Stomach (tissue), 4 donors: Measurements from ENCODE around the gene STXBP5L.

Experiments
- EP300 ChIP-seq: sonication (generic); formaldehyde crosslinking; IDR thresholded peaks from one replicate; pipeline ENCODE4 v1.6.1; 2017; ENCODE audit warnings: antibody characterized with exemption
- TF ChIP-seq, protein P1 (sequence below), 7 experiments: fragments of 450-650 bp in 4 of 7; fragments of 200-600 bp in 3 of 7; sonication (generic) in 3 of 7; IDR thresholded peaks; one replicate each; pipeline ENCODE4 v1.5.1; 2016 to 2019; ENCODE audit warnings: antibody characterized with exemption in 7 of 7, control low read depth in 2 of 7, mild to moderate bottlenecking in 1 of 7

DNA sequence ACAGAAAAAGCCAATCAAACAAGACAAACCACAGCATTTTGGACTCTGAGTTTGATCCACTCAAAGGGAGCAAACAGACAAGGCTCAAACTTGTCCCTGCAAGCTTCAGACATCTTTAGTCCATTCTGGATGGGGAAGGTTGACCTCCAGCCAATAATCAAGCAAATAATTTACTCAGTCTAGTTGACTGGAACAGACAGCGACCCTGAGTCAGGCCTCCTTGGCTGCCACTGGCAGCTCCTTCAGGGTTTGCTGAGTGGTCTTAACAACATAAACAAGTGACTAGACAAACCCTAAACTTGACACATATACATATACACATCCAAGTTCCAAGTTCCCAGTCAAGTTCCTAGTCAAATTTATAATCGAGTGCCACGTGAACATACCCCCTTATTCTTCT is 323.9 kb downstream of the STXBP5L start:
- TF ChIP-seq, protein P1, sequence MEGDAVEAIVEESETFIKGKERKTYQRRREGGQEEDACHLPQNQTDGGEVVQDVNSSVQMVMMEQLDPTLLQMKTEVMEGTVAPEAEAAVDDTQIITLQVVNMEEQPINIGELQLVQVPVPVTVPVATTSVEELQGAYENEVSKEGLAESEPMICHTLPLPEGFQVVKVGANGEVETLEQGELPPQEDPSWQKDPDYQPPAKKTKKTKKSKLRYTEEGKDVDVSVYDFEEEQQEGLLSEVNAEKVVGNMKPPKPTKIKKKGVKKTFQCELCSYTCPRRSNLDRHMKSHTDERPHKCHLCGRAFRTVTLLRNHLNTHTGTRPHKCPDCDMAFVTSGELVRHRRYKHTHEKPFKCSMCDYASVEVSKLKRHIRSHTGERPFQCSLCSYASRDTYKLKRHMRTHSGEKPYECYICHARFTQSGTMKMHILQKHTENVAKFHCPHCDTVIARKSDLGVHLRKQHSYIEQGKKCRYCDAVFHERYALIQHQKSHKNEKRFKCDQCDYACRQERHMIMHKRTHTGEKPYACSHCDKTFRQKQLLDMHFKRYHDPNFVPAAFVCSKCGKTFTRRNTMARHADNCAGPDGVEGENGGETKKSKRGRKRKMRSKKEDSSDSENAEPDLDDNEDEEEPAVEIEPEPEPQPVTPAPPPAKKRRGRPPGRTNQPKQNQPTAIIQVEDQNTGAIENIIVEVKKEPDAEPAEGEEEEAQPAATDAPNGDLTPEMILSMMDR (IDR thresholded peaks at IDR 0.05): no peak
- TF ChIP-seq EP300: no peak
